ENCODE measurements around the gene NT5DC2.

The NT5DC2 gene

DNA sequence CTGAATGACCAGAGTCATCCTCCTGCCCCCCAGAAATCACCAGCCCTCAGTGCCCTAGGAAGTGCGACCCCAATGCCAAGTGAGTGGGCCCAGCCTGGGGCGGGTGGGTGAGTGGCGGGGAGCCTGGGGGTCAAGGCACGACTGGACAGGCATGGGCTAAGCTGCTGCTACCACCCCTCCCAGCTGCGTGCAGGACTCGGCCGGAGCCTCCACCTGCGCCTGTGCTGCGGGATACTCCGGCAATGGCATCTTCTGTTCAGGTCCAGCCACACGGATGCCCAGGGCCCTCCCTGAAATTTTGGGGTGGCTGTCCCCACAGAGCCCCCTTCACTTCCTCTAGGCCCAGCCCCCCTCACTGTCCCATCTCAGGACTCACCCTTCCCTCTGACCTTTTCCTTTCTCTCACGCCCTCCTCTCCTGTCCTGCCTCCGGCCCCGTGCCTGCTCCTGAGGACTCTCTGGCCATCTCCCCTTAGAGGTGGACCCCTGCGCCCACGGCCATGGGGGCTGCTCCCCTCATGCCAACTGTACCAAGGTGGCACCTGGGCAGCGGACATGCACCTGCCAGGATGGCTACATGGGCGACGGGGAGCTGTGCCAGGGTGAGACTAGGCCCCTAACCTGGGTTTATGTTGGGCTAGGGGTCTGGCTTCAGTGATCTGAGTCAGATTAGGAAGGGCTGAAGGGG, 17.0 kb downstream of the NT5DC2 start:
- WGBS (ENCODE audit: extremely low coverage, insufficient coverage, low lambda C conversion rate) = no CpG with 5 or more reads among the region's 19 CpGs
- H4K8ac ChIP-seq (ENCODE audit: low read depth, low read length) = no peak overlapping the region
- H3K56ac ChIP-seq (ENCODE audit: low read length) = no peak overlapping the region
- no peaks in the 10 kb centered on the region for H3K79me1 ChIP-seq (ENCODE audit: low read length)
- H3K79me2 ChIP-seq (ENCODE audit: control insufficient read depth, insufficient read depth, low read length) = no peaks in the 10 kb centered on the region
- no peak overlapping the region for H2BK120ac ChIP-seq (ENCODE audit: low read depth, low read length)
- H3K4me1 ChIP-seq (ENCODE audit: control insufficient read depth, low read depth, low read length) = peaks cover 2% of the 10 kb centered on the region
- H3K4ac ChIP-seq (ENCODE audit: low read depth, low read length) = no peak overlapping the region
- no peak for DNase-seq
- no peak overlapping the region for H3K27ac ChIP-seq (ENCODE audit: low read depth, low read length)
- H3K27me3 ChIP-seq (ENCODE audit: insufficient read depth, low read length, poor library complexity) = no peaks in the 10 kb centered on the region
- H2BK15ac ChIP-seq (replicated peaks; ENCODE audit: low read depth) = no peak overlapping the region
- H3K4me2 ChIP-seq (ENCODE audit: low read length) = no peak overlapping the region
- H3K9ac ChIP-seq (ENCODE audit: low read length) = no peak overlapping the region
- H3K18ac ChIP-seq (ENCODE audit: low read length) = no peak overlapping the region
- H2AK5ac ChIP-seq (ENCODE audit: low read length) = no peak overlapping the region
- H2BK5ac ChIP-seq (ENCODE audit: low read length) = no peak overlapping the region
- H3K23ac ChIP-seq (ENCODE audit: low read length) = no peak overlapping the region
- no peak overlapping the region for H3K4me3 ChIP-seq (ENCODE audit: low read length)
- H4K5ac ChIP-seq (ENCODE audit: low read length) = no peak overlapping the region
- H3K36me3 ChIP-seq (ENCODE audit: control insufficient read depth, insufficient read depth, low read length) = no peaks in the 10 kb centered on the region

DNA sequence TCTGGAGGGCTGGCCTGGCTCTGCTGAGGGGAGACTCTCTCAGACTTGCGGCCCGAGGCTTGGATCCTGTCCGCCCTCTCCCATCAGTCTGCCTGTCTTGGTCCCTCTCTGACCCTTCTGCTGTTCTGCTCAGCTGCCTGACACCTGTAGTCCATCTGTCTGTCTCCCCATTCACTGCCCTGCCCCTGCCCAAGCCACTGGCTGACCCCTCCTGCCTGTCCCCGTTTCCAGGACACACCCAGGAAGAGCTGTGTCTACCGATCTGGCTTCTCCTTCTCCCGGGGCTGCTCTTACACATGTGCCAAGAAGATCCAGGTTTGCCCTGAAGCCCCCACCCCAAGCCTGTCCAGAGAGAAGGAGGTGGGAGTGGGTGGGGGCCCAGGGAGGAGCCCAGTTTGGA, 18.5 kb downstream of the NT5DC2 start:
- H3K4me1 ChIP-seq (ENCODE audit: control insufficient read depth, low read depth, low read length) = peaks cover 2% of the 10 kb centered on the region
- H2AK5ac ChIP-seq (ENCODE audit: low read length) = no peak overlapping the region
- H3K79me1 ChIP-seq (ENCODE audit: low read length) = no peaks in the 10 kb centered on the region
- H2BK5ac ChIP-seq (ENCODE audit: low read length) = no peak overlapping the region
- no CpG with 5 or more reads among the region's 6 CpGs for WGBS (ENCODE audit: extremely low coverage, insufficient coverage, low lambda C conversion rate)
- H3K36me3 ChIP-seq (ENCODE audit: control insufficient read depth, insufficient read depth, low read length) = no peaks in the 10 kb centered on the region
- no peak overlapping the region for H4K5ac ChIP-seq (ENCODE audit: low read length)
- H3K18ac ChIP-seq (ENCODE audit: low read length) = no peak overlapping the region
- H3K79me2 ChIP-seq (ENCODE audit: control insufficient read depth, insufficient read depth, low read length) = no peaks in the 10 kb centered on the region
- H2BK15ac ChIP-seq (replicated peaks; ENCODE audit: low read depth) = no peak overlapping the region
- H3K9ac ChIP-seq (ENCODE audit: low read length) = no peak overlapping the region
- no peak overlapping the region for H3K4ac ChIP-seq (ENCODE audit: low read depth, low read length)
- H3K4me3 ChIP-seq (ENCODE audit: low read length) = no peak overlapping the region
- no peak overlapping the region for H2BK120ac ChIP-seq (ENCODE audit: low read depth, low read length)
- no peaks in the 10 kb centered on the region for H3K27me3 ChIP-seq (ENCODE audit: insufficient read depth, low read length, poor library complexity)
- H3K27ac ChIP-seq (ENCODE audit: low read depth, low read length) = no peak overlapping the region
- H3K56ac ChIP-seq (ENCODE audit: low read length) = no peak overlapping the region
- H3K4me2 ChIP-seq (ENCODE audit: low read length) = no peak overlapping the region
- no peak overlapping the region for H4K8ac ChIP-seq (ENCODE audit: low read depth, low read length)
- no peak for DNase-seq
- H3K23ac ChIP-seq (ENCODE audit: low read length) = no peak overlapping the region

DNA sequence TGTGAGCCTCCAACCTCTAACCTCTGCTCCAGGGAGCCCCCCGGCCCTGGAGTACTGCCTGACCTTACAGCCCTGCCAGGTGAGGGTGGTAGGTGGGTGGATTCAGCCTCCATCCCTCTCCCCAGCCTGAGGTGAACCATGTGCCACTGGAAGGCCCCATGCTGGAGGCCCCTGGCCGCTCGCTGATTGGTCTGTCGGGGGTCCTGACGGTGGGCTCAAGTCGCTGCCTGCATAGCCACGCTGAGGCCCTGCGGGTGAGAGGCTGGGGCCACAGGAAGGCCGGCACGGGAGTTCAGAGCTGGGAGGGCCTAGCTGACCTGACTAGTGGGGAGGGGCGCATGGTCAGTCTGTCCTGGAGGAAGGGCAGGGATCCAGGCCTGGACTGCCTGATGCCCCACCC, 19.1 kb downstream of the NT5DC2 start:
- no peaks in the 10 kb centered on the region for H3K27me3 ChIP-seq (ENCODE audit: insufficient read depth, low read length, poor library complexity)
- no peak overlapping the region for H2BK120ac ChIP-seq (ENCODE audit: low read depth, low read length)
- no peak for DNase-seq
- no peak overlapping the region for H2AK5ac ChIP-seq (ENCODE audit: low read length)
- WGBS (ENCODE audit: extremely low coverage, insufficient coverage, low lambda C conversion rate) = no CpG with 5 or more reads among the region's 11 CpGs
- no peak overlapping the region for H3K4me2 ChIP-seq (ENCODE audit: low read length)
- no peak overlapping the region for H3K56ac ChIP-seq (ENCODE audit: low read length)
- H3K79me2 ChIP-seq (ENCODE audit: control insufficient read depth, insufficient read depth, low read length) = no peaks in the 10 kb centered on the region
- no peak overlapping the region for H2BK5ac ChIP-seq (ENCODE audit: low read length)
- no peak overlapping the region for H4K5ac ChIP-seq (ENCODE audit: low read length)
- H4K8ac ChIP-seq (ENCODE audit: low read depth, low read length) = no peak overlapping the region
- peaks cover 2% of the 10 kb centered on the region for H3K4me1 ChIP-seq (ENCODE audit: control insufficient read depth, low read depth, low read length)
- no peaks in the 10 kb centered on the region for H3K36me3 ChIP-seq (ENCODE audit: control insufficient read depth, insufficient read depth, low read length)
- H3K4ac ChIP-seq (ENCODE audit: low read depth, low read length) = no peak overlapping the region
- no peak overlapping the region for H3K9ac ChIP-seq (ENCODE audit: low read length)
- H3K4me3 ChIP-seq (ENCODE audit: low read length) = no peak overlapping the region
- no peaks in the 10 kb centered on the region for H3K79me1 ChIP-seq (ENCODE audit: low read length)
- H3K18ac ChIP-seq (ENCODE audit: low read length) = no peak overlapping the region
- no peak overlapping the region for H2BK15ac ChIP-seq (replicated peaks; ENCODE audit: low read depth)
- no peak overlapping the region for H3K27ac ChIP-seq (ENCODE audit: low read depth, low read length)
- no peak overlapping the region for H3K23ac ChIP-seq (ENCODE audit: low read length)

DNA sequence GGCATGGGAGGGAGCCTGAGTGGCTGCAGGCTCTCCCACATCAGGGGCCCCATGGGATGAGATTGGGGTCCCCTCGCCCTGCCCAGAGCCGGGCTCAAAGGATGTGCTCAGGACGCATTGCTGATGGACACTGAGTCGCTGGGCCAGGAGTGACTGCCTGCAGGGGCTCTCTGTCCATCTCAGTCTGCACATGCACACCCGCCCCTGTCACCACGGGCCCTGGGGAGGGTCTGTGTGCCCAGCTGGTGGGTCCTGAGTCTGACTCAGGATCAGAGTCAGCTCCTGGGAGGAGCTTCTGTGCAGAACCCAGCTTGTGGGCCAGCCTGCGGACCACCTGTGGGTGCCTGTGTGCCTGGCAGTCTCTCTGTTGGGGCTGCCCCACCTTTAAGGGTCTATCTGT, 20.4 kb downstream of the NT5DC2 start:
- no peak overlapping the region for H3K56ac ChIP-seq (ENCODE audit: low read length)
- H3K27me3 ChIP-seq (ENCODE audit: insufficient read depth, low read length, poor library complexity) = no peaks in the 10 kb centered on the region
- H3K4me1 ChIP-seq (ENCODE audit: control insufficient read depth, low read depth, low read length) = no peaks in the 10 kb centered on the region
- no peak overlapping the region for H2BK120ac ChIP-seq (ENCODE audit: low read depth, low read length)
- H3K4ac ChIP-seq (ENCODE audit: low read depth, low read length) = no peak overlapping the region
- no peak overlapping the region for H3K4me3 ChIP-seq (ENCODE audit: low read length)
- no peak overlapping the region for H2BK15ac ChIP-seq (replicated peaks; ENCODE audit: low read depth)
- H3K18ac ChIP-seq (ENCODE audit: low read length) = no peak overlapping the region
- no peak overlapping the region for H3K9ac ChIP-seq (ENCODE audit: low read length)
- H3K23ac ChIP-seq (ENCODE audit: low read length) = no peak overlapping the region
- no peak for DNase-seq
- H3K79me1 ChIP-seq (ENCODE audit: low read length) = no peaks in the 10 kb centered on the region
- no peak overlapping the region for H3K4me2 ChIP-seq (ENCODE audit: low read length)
- no peak overlapping the region for H4K5ac ChIP-seq (ENCODE audit: low read length)
- no peak overlapping the region for H2AK5ac ChIP-seq (ENCODE audit: low read length)
- no peak overlapping the region for H4K8ac ChIP-seq (ENCODE audit: low read depth, low read length)
- WGBS (ENCODE audit: extremely low coverage, insufficient coverage, low lambda C conversion rate) = no CpG with 5 or more reads among the region's 7 CpGs
- no peaks in the 10 kb centered on the region for H3K79me2 ChIP-seq (ENCODE audit: control insufficient read depth, insufficient read depth, low read length)
- H3K36me3 ChIP-seq (ENCODE audit: control insufficient read depth, insufficient read depth, low read length) = no peaks in the 10 kb centered on the region
- no peak overlapping the region for H3K27ac ChIP-seq (ENCODE audit: low read depth, low read length)
- H2BK5ac ChIP-seq (ENCODE audit: low read length) = no peak overlapping the region

DNA sequence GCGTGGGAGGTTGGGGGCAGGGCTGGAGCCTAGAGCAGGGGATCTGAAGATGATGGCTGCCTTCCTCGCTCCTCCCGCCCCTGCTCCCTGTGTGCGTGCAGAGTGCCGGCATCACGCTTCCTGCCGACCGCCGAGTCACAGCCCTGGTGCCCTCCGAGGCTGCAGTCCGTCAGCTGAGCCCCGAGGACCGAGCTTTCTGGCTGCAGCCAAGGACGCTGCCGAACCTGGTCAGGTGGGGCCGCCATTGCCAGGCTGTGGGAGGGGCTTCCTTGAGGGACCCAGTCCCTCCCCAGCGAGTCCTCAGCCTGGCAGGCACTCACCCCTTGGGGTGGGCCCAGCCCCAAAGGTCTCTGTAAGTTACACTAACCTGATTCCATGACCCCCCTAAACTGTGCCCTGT, 20.9 kb downstream of the NT5DC2 start:
- H3K79me1 ChIP-seq (ENCODE audit: low read length) = no peaks in the 10 kb centered on the region
- no peak overlapping the region for H2BK15ac ChIP-seq (replicated peaks; ENCODE audit: low read depth)
- no peak overlapping the region for H4K8ac ChIP-seq (ENCODE audit: low read depth, low read length)
- no peak overlapping the region for H2BK120ac ChIP-seq (ENCODE audit: low read depth, low read length)
- H3K79me2 ChIP-seq (ENCODE audit: control insufficient read depth, insufficient read depth, low read length) = no peaks in the 10 kb centered on the region
- no peak overlapping the region for H3K27ac ChIP-seq (ENCODE audit: low read depth, low read length)
- no peak overlapping the region for H2BK5ac ChIP-seq (ENCODE audit: low read length)
- H3K23ac ChIP-seq (ENCODE audit: low read length) = no peak overlapping the region
- H3K18ac ChIP-seq (ENCODE audit: low read length) = no peak overlapping the region
- WGBS (ENCODE audit: extremely low coverage, insufficient coverage, low lambda C conversion rate) = no CpG with 5 or more reads among the region's 17 CpGs
- no peak overlapping the region for H3K4me2 ChIP-seq (ENCODE audit: low read length)
- no peak overlapping the region for H2AK5ac ChIP-seq (ENCODE audit: low read length)
- no peak overlapping the region for H3K9ac ChIP-seq (ENCODE audit: low read length)
- no peaks in the 10 kb centered on the region for H3K27me3 ChIP-seq (ENCODE audit: insufficient read depth, low read length, poor library complexity)
- H3K4me3 ChIP-seq (ENCODE audit: low read length) = no peak overlapping the region
- no peaks in the 10 kb centered on the region for H3K36me3 ChIP-seq (ENCODE audit: control insufficient read depth, insufficient read depth, low read length)
- no peaks in the 10 kb centered on the region for H3K4me1 ChIP-seq (ENCODE audit: control insufficient read depth, low read depth, low read length)
- no peak overlapping the region for H4K5ac ChIP-seq (ENCODE audit: low read length)
- no peak overlapping the region for H3K56ac ChIP-seq (ENCODE audit: low read length)
- no peak for DNase-seq
- H3K4ac ChIP-seq (ENCODE audit: low read depth, low read length) = no peak overlapping the region

DNA sequence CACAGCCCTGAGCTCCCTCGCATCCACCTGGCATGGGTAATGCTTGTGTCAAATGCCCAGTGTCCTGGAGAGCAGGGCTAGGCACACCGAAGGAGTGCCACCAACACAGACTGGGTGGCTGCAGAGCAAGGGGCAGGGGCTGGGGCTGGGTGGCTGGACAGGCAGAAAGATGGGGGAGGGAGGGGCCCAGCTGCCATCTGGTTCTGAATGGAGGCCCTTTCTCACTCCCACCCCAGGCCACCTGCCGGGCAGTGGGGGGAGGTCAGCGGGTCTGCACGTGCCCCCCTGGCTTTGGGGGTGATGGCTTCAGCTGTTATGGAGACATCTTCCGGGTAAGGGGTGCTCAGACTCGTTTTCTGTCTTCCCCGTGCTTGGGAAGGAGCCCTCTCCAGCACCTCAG, 21.6 kb downstream of the NT5DC2 start:
- H2BK120ac ChIP-seq (ENCODE audit: low read depth, low read length) = no peak overlapping the region
- WGBS (ENCODE audit: extremely low coverage, insufficient coverage, low lambda C conversion rate) = no CpG with 5 or more reads among the region's 8 CpGs
- no peaks in the 10 kb centered on the region for H3K27me3 ChIP-seq (ENCODE audit: insufficient read depth, low read length, poor library complexity)

More for the DNA sequence above, 21.6 kb downstream of the NT5DC2 start:
- H3K79me1 ChIP-seq (ENCODE audit: low read length) = no peaks in the 10 kb centered on the region
- H2AK5ac ChIP-seq (ENCODE audit: low read length) = no peak overlapping the region
- no peak overlapping the region for H2BK15ac ChIP-seq (replicated peaks; ENCODE audit: low read depth)
- H3K9ac ChIP-seq (ENCODE audit: low read length) = no peak overlapping the region
- no peak overlapping the region for H4K5ac ChIP-seq (ENCODE audit: low read length)
- H3K18ac ChIP-seq (ENCODE audit: low read length) = no peak overlapping the region
- no peak overlapping the region for H4K8ac ChIP-seq (ENCODE audit: low read depth, low read length)
- no peaks in the 10 kb centered on the region for H3K36me3 ChIP-seq (ENCODE audit: control insufficient read depth, insufficient read depth, low read length)
- no peak overlapping the region for H3K23ac ChIP-seq (ENCODE audit: low read length)
- H3K4me3 ChIP-seq (ENCODE audit: low read length) = no peak overlapping the region
- DNase-seq = no peak
- H3K56ac ChIP-seq (ENCODE audit: low read length) = no peak overlapping the region
- no peak overlapping the region for H2BK5ac ChIP-seq (ENCODE audit: low read length)
- no peak overlapping the region for H3K4ac ChIP-seq (ENCODE audit: low read depth, low read length)
- H3K4me1 ChIP-seq (ENCODE audit: control insufficient read depth, low read depth, low read length) = no peaks in the 10 kb centered on the region
- no peak overlapping the region for H3K27ac ChIP-seq (ENCODE audit: low read depth, low read length)
- no peaks in the 10 kb centered on the region for H3K79me2 ChIP-seq (ENCODE audit: control insufficient read depth, insufficient read depth, low read length)
- H3K4me2 ChIP-seq (ENCODE audit: low read length) = no peak overlapping the region
